ENCODE results near the gene WEE2.

The WEE2 gene

DNA sequence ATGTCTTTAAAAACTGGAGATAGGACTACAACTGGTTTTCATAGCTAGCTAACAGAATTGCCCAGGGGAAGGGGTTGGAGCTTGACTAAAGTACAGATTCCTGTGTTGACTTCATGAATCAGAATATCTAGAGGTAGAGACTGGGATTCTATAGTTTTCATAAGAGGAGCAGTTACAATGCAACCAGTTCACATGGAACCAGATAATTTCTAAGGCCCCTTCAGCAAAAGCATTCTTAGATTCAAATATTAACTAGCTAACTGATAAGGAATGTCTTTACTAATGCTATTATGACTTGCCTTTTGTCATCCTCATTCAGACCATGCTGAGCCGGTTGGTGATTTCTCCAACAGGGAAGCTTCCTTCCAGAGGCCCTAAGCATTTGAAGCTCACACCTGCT lies 5.7 kb downstream of the WEE2 start:
- no peaks in the 10 kb centered on the region for H3K36me3 ChIP-seq (ENCODE audit: low read length)
- H3K79me2 ChIP-seq (ENCODE audit: insufficient read depth, low read length), result no peaks in the 10 kb centered on the region
- H3F3A ChIP-seq (ENCODE audit: insufficient read depth), result no peaks in the 10 kb centered on the region
- no peak overlapping the region for H2AFZ ChIP-seq (ENCODE audit: low read depth, low read length, severe bottlenecking)
- H3K9ac ChIP-seq (ENCODE audit: low read length), result no peak overlapping the region
- H3K4me3 ChIP-seq (ENCODE audit: insufficient read depth, low read length, poor library complexity, severe bottlenecking), result no peak overlapping the region
- H4K20me1 ChIP-seq (ENCODE audit: low read depth, low read length), result no peaks in the 10 kb centered on the region
- H3K27me3 ChIP-seq (ENCODE audit: low read length), result no peaks in the 10 kb centered on the region
- H3K9me2 ChIP-seq (replicated peaks; ENCODE audit: insufficient read depth, low read length), result no peaks in the 10 kb centered on the region
- H3K27ac ChIP-seq (ENCODE audit: low read depth, low read length), result no peak overlapping the region
- H3K4me2 ChIP-seq (ENCODE audit: low read depth, low read length, poor library complexity, severe bottlenecking), result no peak overlapping the region
- no peaks in the 10 kb centered on the region for H3K9me3 ChIP-seq (ENCODE audit: insufficient read depth, low read length)
- TF ChIP-seq CTCF (IDR thresholded peaks at IDR 0.05; ENCODE audit: insufficient read depth, low read length, poor library complexity, severe bottlenecking), result no peak
- TF ChIP-seq EZH2phosphoT487 (conservative IDR thresholded peaks at IDR 0.05; ENCODE audit: low read length), result no peak

DNA sequence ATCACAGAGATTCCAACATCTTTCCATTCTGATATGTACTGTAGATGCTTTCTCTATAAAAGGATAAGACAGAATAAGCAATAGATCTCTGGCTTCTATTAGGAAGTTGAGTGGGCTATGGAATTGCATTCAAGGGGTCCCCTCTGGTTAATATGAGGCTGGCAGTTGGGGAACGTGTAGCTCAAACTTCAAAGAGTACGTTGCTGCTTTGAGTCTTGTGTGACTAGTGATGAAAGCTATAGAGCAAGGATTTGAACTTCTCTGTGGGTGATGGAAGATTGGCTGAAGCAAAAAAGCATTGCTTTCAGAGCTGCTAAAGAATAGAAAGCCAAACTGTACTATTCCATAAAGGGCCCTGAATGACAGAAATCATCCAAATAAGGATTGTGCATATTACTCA lies 6.4 kb downstream of the WEE2 start:
- H3K4me2 ChIP-seq (ENCODE audit: low read depth, low read length, poor library complexity, severe bottlenecking), result no peak overlapping the region
- H3K27me3 ChIP-seq (ENCODE audit: low read length), result no peaks in the 10 kb centered on the region
- H2AFZ ChIP-seq (ENCODE audit: low read depth, low read length, severe bottlenecking), result no peak overlapping the region
- TF ChIP-seq EZH2phosphoT487 (conservative IDR thresholded peaks at IDR 0.05; ENCODE audit: low read length) (no peak), CTCF (IDR thresholded peaks at IDR 0.05; ENCODE audit: insufficient read depth, low read length, poor library complexity, severe bottlenecking) (no peak)
- H4K20me1 ChIP-seq (ENCODE audit: low read depth, low read length), result no peaks in the 10 kb centered on the region
- H3K79me2 ChIP-seq (ENCODE audit: insufficient read depth, low read length), result no peaks in the 10 kb centered on the region
- H3F3A ChIP-seq (ENCODE audit: insufficient read depth), result no peaks in the 10 kb centered on the region
- no peak overlapping the region for H3K4me3 ChIP-seq (ENCODE audit: insufficient read depth, low read length, poor library complexity, severe bottlenecking)
- no peak overlapping the region for H3K9ac ChIP-seq (ENCODE audit: low read length)
- no peaks in the 10 kb centered on the region for H3K36me3 ChIP-seq (ENCODE audit: low read length)
- H3K9me2 ChIP-seq (replicated peaks; ENCODE audit: insufficient read depth, low read length), result no peaks in the 10 kb centered on the region
- no peak overlapping the region for H3K27ac ChIP-seq (ENCODE audit: low read depth, low read length)
- H3K9me3 ChIP-seq (ENCODE audit: insufficient read depth, low read length), result no peaks in the 10 kb centered on the region

DNA sequence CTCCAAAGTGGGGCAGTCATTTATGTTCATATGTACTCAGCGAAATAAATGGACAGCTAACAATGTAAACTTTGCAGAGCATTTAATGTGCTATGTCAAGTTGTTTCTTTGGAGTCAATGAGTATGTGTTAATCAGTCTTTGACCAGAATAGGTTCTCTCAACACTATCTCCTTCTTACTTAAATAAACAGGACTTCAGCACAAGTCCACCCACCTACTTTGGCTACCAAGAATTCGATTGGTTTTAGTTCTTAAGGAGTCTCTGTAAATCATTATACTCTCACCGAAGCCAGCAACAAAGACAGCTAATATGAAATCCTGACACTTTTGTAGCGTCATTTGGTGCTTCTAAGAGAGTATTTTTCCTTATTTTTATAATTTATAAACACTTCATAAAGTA lies 6.9 kb downstream of the WEE2 start:
- H3K79me2 ChIP-seq (ENCODE audit: insufficient read depth, low read length), result no peaks in the 10 kb centered on the region
- no peaks in the 10 kb centered on the region for H3K9me3 ChIP-seq (ENCODE audit: insufficient read depth, low read length)
- no peaks in the 10 kb centered on the region for H3F3A ChIP-seq (ENCODE audit: insufficient read depth)
- H3K27me3 ChIP-seq (ENCODE audit: low read length), result no peaks in the 10 kb centered on the region
- H2AFZ ChIP-seq (ENCODE audit: low read depth, low read length, severe bottlenecking), result no peak overlapping the region
- TF ChIP-seq EZH2phosphoT487 (conservative IDR thresholded peaks at IDR 0.05; ENCODE audit: low read length) (no peak), CTCF (IDR thresholded peaks at IDR 0.05; ENCODE audit: insufficient read depth, low read length, poor library complexity, severe bottlenecking) (no peak)
- no peaks in the 10 kb centered on the region for H3K9me2 ChIP-seq (replicated peaks; ENCODE audit: insufficient read depth, low read length)
- no peak overlapping the region for H3K9ac ChIP-seq (ENCODE audit: low read length)
- H3K4me2 ChIP-seq (ENCODE audit: low read depth, low read length, poor library complexity, severe bottlenecking), result no peak overlapping the region
- H4K20me1 ChIP-seq (ENCODE audit: low read depth, low read length), result no peaks in the 10 kb centered on the region
- no peaks in the 10 kb centered on the region for H3K36me3 ChIP-seq (ENCODE audit: low read length)
- H3K27ac ChIP-seq (ENCODE audit: low read depth, low read length), result no peak overlapping the region
- H3K4me3 ChIP-seq (ENCODE audit: insufficient read depth, low read length, poor library complexity, severe bottlenecking), result no peak overlapping the region
